Upper lobe of right lung (tissue), 1 donor: ENCODE data around the gene XPO5. TPM values are rescaled to one million over a fixed set of nuclear protein-coding genes. Genes with fewer than 3 reads are reported as not detected.
A peak's percentile ranks its signal among the peaks of the same experiment; 100 is the strongest.

ENCODE experiments used
- ATAC-seq: fragments of 200-7000 bp; cut with Tn5 transposase; one replicate; pipeline ENCODE4 v1.9.1; 2020; ENCODE audit warnings: mild to moderate bottlenecking, moderate library complexity
- DNase-seq: peaks from one replicate; pipeline ENCODE4 v3.0.0-alpha.2; 2020
- H3K27ac ChIP-seq: fragments of 200-600 bp; one replicate; pipeline ENCODE4 v1.8.0; 2022
- H3K27me3 ChIP-seq: fragments of 200-600 bp; one replicate; pipeline ENCODE4 v1.8.0; 2022; ENCODE audit warnings: mild to moderate bottlenecking
- H3K36me3 ChIP-seq: fragments of 200-600 bp; one replicate; pipeline ENCODE4 v1.8.0; 2022
- H3K4me1 ChIP-seq: fragments of 200-600 bp; one replicate; pipeline ENCODE4 v1.8.0; 2022
- H3K4me3 ChIP-seq: fragments of 200-600 bp; one replicate; pipeline ENCODE4 v1.8.0; 2022; ENCODE audit warnings: mild to moderate bottlenecking
- H3K9me3 ChIP-seq: fragments of 200-600 bp; one replicate; pipeline ENCODE4 v1.8.0; 2022
- intact Hi-C: fragments of 100-400 bp; cut with DNase I; formaldehyde crosslinking; loops from one replicate; pipeline ENCODE4 v1.11.0; 2022
- total RNA-seq: library from RNA; stranded (reverse); fragmentation: NEBNext Ultra II Directional; extraction: Animal tissue kit (Norgen Biotek cat#: 25700); gene quantifications from one replicate; pipeline ENCODE4 v1.2.1, GENCODE V29; 2021
- TF ChIP-seq, protein P1 (sequence below): fragments of 200-600 bp; IDR thresholded peaks from one replicate; pipeline ENCODE4 v1.8.0; 2022; ENCODE audit warnings: antibody characterized with exemption
- donor health status: DM: no; HTN: yes; CAD: no; lungs with severe emphysema.

The XPO5 gene
- total RNA-seq, 1 donor from 2014 or later = 36.9 TPM

GRCh38 chr6:43532201-43532600, 43.6 kb downstream of the XPO5 start:
- intact Hi-C loops = no loop called here
- Histone ChIP-seq H3K27me3 (no peaks in the 10 kb centered on the region), H3K9me3 (no peaks in the 10 kb centered on the region), H3K27ac (no peak overlapping the region), H3K4me1 (no peaks in the 10 kb centered on the region), H3K4me3 (no peak overlapping the region), H3K36me3 (peaks cover 58% of the 10 kb centered on the region)
- TF ChIP-seq, protein P1, sequence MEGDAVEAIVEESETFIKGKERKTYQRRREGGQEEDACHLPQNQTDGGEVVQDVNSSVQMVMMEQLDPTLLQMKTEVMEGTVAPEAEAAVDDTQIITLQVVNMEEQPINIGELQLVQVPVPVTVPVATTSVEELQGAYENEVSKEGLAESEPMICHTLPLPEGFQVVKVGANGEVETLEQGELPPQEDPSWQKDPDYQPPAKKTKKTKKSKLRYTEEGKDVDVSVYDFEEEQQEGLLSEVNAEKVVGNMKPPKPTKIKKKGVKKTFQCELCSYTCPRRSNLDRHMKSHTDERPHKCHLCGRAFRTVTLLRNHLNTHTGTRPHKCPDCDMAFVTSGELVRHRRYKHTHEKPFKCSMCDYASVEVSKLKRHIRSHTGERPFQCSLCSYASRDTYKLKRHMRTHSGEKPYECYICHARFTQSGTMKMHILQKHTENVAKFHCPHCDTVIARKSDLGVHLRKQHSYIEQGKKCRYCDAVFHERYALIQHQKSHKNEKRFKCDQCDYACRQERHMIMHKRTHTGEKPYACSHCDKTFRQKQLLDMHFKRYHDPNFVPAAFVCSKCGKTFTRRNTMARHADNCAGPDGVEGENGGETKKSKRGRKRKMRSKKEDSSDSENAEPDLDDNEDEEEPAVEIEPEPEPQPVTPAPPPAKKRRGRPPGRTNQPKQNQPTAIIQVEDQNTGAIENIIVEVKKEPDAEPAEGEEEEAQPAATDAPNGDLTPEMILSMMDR = no peak
- ATAC-seq (no peak), DNase-seq (no peak)

DNA sequence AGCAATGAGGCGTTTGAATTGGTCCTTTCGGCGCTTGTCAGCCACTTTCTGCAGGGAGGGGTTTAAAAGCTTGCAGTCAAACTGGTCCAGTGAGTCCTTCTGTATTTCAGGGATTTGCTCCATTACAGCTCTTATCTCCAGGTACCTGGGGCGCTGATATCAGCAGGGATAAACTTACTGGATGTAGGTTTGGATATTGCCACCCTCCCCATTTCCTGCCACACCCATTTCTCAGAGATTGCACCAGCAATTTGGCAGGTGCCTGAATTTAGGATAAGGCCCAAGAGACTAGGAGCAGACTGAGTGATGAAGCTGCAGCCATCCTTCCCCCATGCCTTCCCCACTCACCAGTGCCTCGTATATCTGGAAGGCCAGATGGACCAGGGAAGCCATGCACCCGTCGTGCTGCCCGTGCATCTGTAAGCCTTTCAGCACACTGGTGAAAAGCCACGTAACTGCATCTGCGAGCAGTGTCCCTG, 51.3 kb downstream of the XPO5 start:
- ATAC-seq (peak; percentile 56), DNase-seq (no peak)
- Histone ChIP-seq H3K4me3 (no peak overlapping the region), H3K36me3 (peaks cover 100% of the 10 kb centered on the region), H3K4me1 (no peaks in the 10 kb centered on the region), H3K27me3 (no peaks in the 10 kb centered on the region), H3K9me3 (no peaks in the 10 kb centered on the region), H3K27ac (no peak overlapping the region)
- TF ChIP-seq, protein P1 = no peak
- intact Hi-C loops = no loop called here

DNA sequence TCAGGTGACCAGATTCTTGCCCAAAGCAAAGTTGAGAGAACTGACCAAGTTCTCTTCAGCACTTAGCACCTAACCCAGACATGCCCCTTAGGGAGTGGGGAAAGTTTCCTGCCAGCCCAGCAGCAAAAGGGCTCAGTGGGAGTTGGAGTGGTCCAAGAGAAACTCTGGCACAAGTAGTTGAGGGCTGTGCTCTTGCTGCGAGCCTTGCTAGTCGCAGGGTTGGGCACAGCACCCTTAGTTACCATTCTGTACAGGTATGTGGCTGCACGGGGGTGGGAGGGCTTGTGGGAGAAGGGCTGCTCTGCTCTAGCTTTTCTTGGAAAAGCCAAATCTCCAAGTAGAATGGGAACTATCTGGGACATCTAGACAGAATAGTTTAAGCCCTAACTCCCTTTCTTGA, 52.6 kb downstream of the XPO5 start:
- no peak overlapping the region for H3K27ac ChIP-seq
- TF ChIP-seq, protein P1 = no peak

GRCh38 chr6:43522547-43523261, 53.1 kb downstream of the XPO5 start:
- H3K27ac ChIP-seq = no peak overlapping the region
- H3K4me1 ChIP-seq = peaks cover 12% of the 10 kb centered on the region
- no peak for ATAC-seq
- H3K9me3 ChIP-seq = no peaks in the 10 kb centered on the region
- TF ChIP-seq, protein P1 = no peak
- DNase-seq = no peak
- no peak overlapping the region for H3K4me3 ChIP-seq
- H3K27me3 ChIP-seq = no peaks in the 10 kb centered on the region
- peaks cover 86% of the 10 kb centered on the region for H3K36me3 ChIP-seq
- intact Hi-C loops = no loop called here

More for the DNA sequence above, 52.6 kb downstream of the XPO5 start:
- intact Hi-C loops = no loop called here
- peaks cover 92% of the 10 kb centered on the region for H3K36me3 ChIP-seq
- peaks cover 6% of the 10 kb centered on the region for H3K4me1 ChIP-seq
- no peak overlapping the region for H3K4me3 ChIP-seq
- no peaks in the 10 kb centered on the region for H3K9me3 ChIP-seq
- no peaks in the 10 kb centered on the region for H3K27me3 ChIP-seq
- ATAC-seq (no peak), DNase-seq (no peak)

DNA sequence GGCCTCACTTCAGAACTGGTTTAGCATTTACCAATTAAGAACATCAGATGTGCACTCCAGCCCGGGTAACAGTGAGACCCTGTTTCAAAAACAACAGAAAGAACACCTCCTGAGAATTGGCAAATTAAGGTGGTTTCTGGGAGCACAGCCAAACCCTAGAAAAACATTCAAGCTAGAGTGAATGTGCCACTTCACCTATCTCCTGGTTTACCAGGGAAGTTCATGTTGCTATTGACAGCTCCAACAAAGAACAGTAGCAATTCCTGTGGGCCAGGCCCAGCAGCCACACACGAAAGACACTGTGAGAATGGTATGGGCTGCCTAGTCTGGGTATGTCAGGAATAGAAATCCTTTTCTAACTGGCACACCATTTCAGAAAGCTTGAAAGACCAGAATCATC, 54.0 kb downstream of the XPO5 start:
- Histone ChIP-seq H3K9me3 (no peaks in the 10 kb centered on the region), H3K27ac (no peak overlapping the region), H3K27me3 (no peaks in the 10 kb centered on the region), H3K36me3 (peaks cover 77% of the 10 kb centered on the region), H3K4me1 (peaks cover 15% of the 10 kb centered on the region), H3K4me3 (no peak overlapping the region)
- TF ChIP-seq, protein P1 = no peak
- intact Hi-C loops = no loop called here
- DNase-seq (no peak), ATAC-seq (no peak)
